Spleen (tissue), 11 donors: Measurements from ENCODE around the gene GLG1. TPM values are rescaled to one million over a fixed set of nuclear protein-coding genes. Genes with fewer than 3 reads are reported as not detected.

Source experiments
- DNase-seq: peaks from one replicate; pipeline ENCODE4 v3.0.0-alpha.2; 2020
- H3K27ac ChIP-seq, 8 donors: fragments of 200-600 bp; sonication (generic) in 7 of 8; 1 replicate in 4 of 8; 2 replicates in 4 of 8; pipeline versions ENCODE4 v1.5.0 to v1.8.0; 2016 to 2021; ENCODE audit warnings: inconsistent platforms in 4 of 8, mild to moderate bottlenecking in 4 of 8, moderate library complexity in 1 of 8
- H3K27me3 ChIP-seq, 7 donors: fragments of 200-600 bp; sonication (generic) in 6 of 7; replicated peaks in 1 of 7; 1 replicate in 4 of 7; 2 replicates in 3 of 7; pipeline versions ENCODE4 v1.5.0 to v1.8.0; 2016 to 2021; ENCODE audit warnings: inconsistent platforms in 3 of 7, mild to moderate bottlenecking in 1 of 7
- H3K36me3 ChIP-seq, 6 donors: fragments of 200-600 bp; sonication (generic) in 5 of 6; 1 replicate in 4 of 6; 2 replicates in 2 of 6; pipeline versions ENCODE4 v1.5.0 to v1.8.0; 2016 to 2021; ENCODE audit warnings: inconsistent platforms in 2 of 6
- H3K4me1 ChIP-seq, 6 donors: fragments of 200-600 bp; sonication (generic) in 5 of 6; 1 replicate in 3 of 6; 2 replicates in 3 of 6; pipeline versions ENCODE4 v1.5.0 to v1.8.0; 2016 to 2021; ENCODE audit warnings: inconsistent platforms in 3 of 6
- H3K4me3 ChIP-seq, 8 donors: fragments of 200-600 bp; sonication (generic) in 7 of 8; 1 replicate in 4 of 8; 2 replicates in 4 of 8; pipeline versions ENCODE4 v1.5.0 to v1.8.0; 2016 to 2021; ENCODE audit warnings: inconsistent platforms in 4 of 8, mild to moderate bottlenecking in 4 of 8, moderate library complexity in 2 of 8
- H3K9me3 ChIP-seq, 8 donors: fragments of 200-600 bp; sonication (generic) in 7 of 8; 1 replicate in 4 of 8; 2 replicates in 4 of 8; pipeline versions ENCODE4 v1.5.0 to v1.8.0; 2016 to 2021; ENCODE audit warnings: inconsistent platforms in 4 of 8
- CTCF ChIP-seq, 11 experiments: fragments of 200-600 bp in 7 of 11; fragments of 450-650 bp in 4 of 11; sonication (generic) in 4 of 11; IDR thresholded peaks in 8 of 11; conservative IDR thresholded peaks in 3 of 11; 1 replicate in 7 of 11; 2 replicates in 4 of 11; pipeline versions ENCODE4 v1.4.0 to v1.8.0; 2016 to 2021; ENCODE audit warnings: antibody characterized with exemption in 11 of 11, inconsistent platforms in 4 of 11, mild to moderate bottlenecking in 1 of 11
- POLR2A ChIP-seq, 3 donors: fragments of 450-650 bp; IDR thresholded peaks; one replicate each; pipeline ENCODE4 v1.5.1; 2017; ENCODE audit warnings: antibody characterized with exemption in 3 of 3, mild to moderate bottlenecking in 1 of 3
- POLR2AphosphoS5 ChIP-seq, 3 donors: sonication (generic); formaldehyde crosslinking; IDR thresholded peaks; one replicate each; pipeline ENCODE4 v1.5.1; 2017; ENCODE audit warnings: antibody characterized with exemption in 3 of 3
- WGBS, 5 donors: extraction: QIAGEN DNeasy Blood & Tissue Kit in 3 of 5; methylation state at CpG; one replicate each; pipeline versions ENCODE4 v1.1.5 to v1.1.7; 2013 to 2018; 5-methylcytosine and 5-hydroxymethylcytosine counted together
- intact Hi-C: fragments of 100-400 bp; cut with DNase I; formaldehyde crosslinking; loops from one replicate; pipeline ENCODE4 v1.15.0; 2023; ENCODE audit warnings: low total_unique reads
- polyA plus RNA-seq, 3 donors: library from polyadenylated mRNA; stranded (reverse); fragments of 200-250 nt; gene quantifications; one replicate each; pipeline ENCODE4 v1.2.1, GENCODE V29; 2013
- total RNA-seq, 7 donors: library from RNA; depleted of rRNA in 3 of 7; stranded (reverse); fragments of >200 nt in 3 of 7; fragmentation: NEBNext Ultra II Directional in 4 of 7; extraction: Animal tissue kit (Norgen Biotek cat#: 25700) in 4 of 7; gene quantifications; one replicate each; pipeline versions ENCODE4 v1.1.0 to v1.2.1, GENCODE V29; 2016 to 2021
- donor health status: healthy with polysubstance abuse.
- donor health status: DM: no; HTN: no; CAD: no; lungs with moderate emphysema.
- donor health status: DM: no; HTN: no; CAD: no.
- donor health status: Bipolar disorder and iron deficiency.
- donor health status: healthy.
- donor health status: DM: no; HTN: no; CAD: no.
- donor health status: DM: yes; HTN: yes; CAD: no.

Gene GLG1
- total and polyA plus RNA-seq, 10 donors = 14.6 to 124 (median 101) TPM

- H3K27me3 ChIP-seq = no peaks in the 10 kb centered on the region
- intact Hi-C loops = no loop called here
- no peaks in the 10 kb centered on the region for H3K36me3 ChIP-seq
- no peaks in the 10 kb centered on the region for H3K9me3 ChIP-seq
- no peak for TF ChIP-seq POLR2A (IDR thresholded peaks at IDR 0.05)
- TF ChIP-seq CTCF (IDR thresholded peaks at IDR 0.05 in 8 of 11, conservative IDR thresholded peaks at IDR 0.05 in 3 of 11) = no peak
- TF ChIP-seq POLR2AphosphoS5 (IDR thresholded peaks at IDR 0.05) = no peak
- no peak for DNase-seq
- H3K27ac ChIP-seq = no peak overlapping the region
- H3K4me3 ChIP-seq = no peak overlapping the region
- WGBS, 5 donors = 77 to 86% (median 79%) methylated on average over 6 of the region's 6 CpGs
- peaks cover 16 to 44% (median 37%) of the 10 kb centered on the region in 6 donors for H3K4me1 ChIP-seq
Measured at GRCh38 chr16:74608381-74608780, 1.5 kb upstream of the GLG1 start.

- H3K27ac ChIP-seq = peak overlapping the region in 4 of 8 donors; percentile 94 to 99 (median 98)
- H3K27me3 ChIP-seq = no peaks in the 10 kb centered on the region
- no peak for DNase-seq
- no peaks in the 10 kb centered on the region for H3K9me3 ChIP-seq
- peak overlapping the region in 1 of 8 donors; percentile 95 for H3K4me3 ChIP-seq
- intact Hi-C loops = no loop called here
- TF ChIP-seq POLR2A (IDR thresholded peaks at IDR 0.05) (no peak), CTCF (IDR thresholded peaks at IDR 0.05 in 8 of 11, conservative IDR thresholded peaks at IDR 0.05 in 3 of 11) (no peak), POLR2AphosphoS5 (IDR thresholded peaks at IDR 0.05) (no peak)
- H3K36me3 ChIP-seq = no peaks in the 10 kb centered on the region
- peaks cover 16 to 48% (median 41%) of the 10 kb centered on the region in 6 donors for H3K4me1 ChIP-seq
- 83 to 95% (median 92%) methylated on average over 6 of the region's 6 CpGs for WGBS, 5 donors
Measured at GRCh38 chr16:74607962-74608356, 1.0 kb upstream of the GLG1 start.

GRCh38 chr16:74607310-74607961, 522 bp upstream of the GLG1 start:
- Histone ChIP-seq H3K27me3 (no peaks in the 10 kb centered on the region), H3K4me3 (peak overlapping the region; percentile 76 to 99 (median 94)), H3K4me1 (peaks cover 16 to 53% (median 44%) of the 10 kb centered on the region in 6 donors), H3K36me3 (no peaks in the 10 kb centered on the region), H3K27ac (peak overlapping the region; percentile 94 to 99 (median 98)), H3K9me3 (no peaks in the 10 kb centered on the region)
- TF ChIP-seq POLR2A (IDR thresholded peaks at IDR 0.05) (no peak), POLR2AphosphoS5 (IDR thresholded peaks at IDR 0.05) (no peak), CTCF (IDR thresholded peaks at IDR 0.05 in 8 of 11, conservative IDR thresholded peaks at IDR 0.05 in 3 of 11) (no peak)
- intact Hi-C loops = no loop called here
- no peak for DNase-seq
- WGBS, 5 donors = 26 to 30% (median 27%) methylated on average over 14 of the region's 14 CpGs

- H3K4me1 ChIP-seq = peaks cover 26 to 68% (median 58%) of the 10 kb centered on the region in 6 donors
- H3K36me3 ChIP-seq = no peaks in the 10 kb centered on the region
- peak overlapping the region; percentile 94 to 99 (median 98) for H3K27ac ChIP-seq
- intact Hi-C loops = no loop called here
- H3K27me3 ChIP-seq = no peaks in the 10 kb centered on the region
- TF ChIP-seq POLR2AphosphoS5 (IDR thresholded peaks at IDR 0.05) = no peak
- no peak for TF ChIP-seq CTCF (IDR thresholded peaks at IDR 0.05 in 8 of 11, conservative IDR thresholded peaks at IDR 0.05 in 3 of 11)
- no peak for DNase-seq
- H3K9me3 ChIP-seq = no peaks in the 10 kb centered on the region
- 3 to 7% (median 6%) methylated on average over 16 to 17 of the region's 17 CpGs for WGBS, 5 donors
- peak overlapping the region; percentile 76 to 99 (median 94) for H3K4me3 ChIP-seq
Measured at GRCh38 chr16:74605746-74606520, 981 bp downstream of the GLG1 start.
